Measurements from ENCODE around the gene LRRTM4. TPM values are rescaled to one million over a fixed set of nuclear protein-coding genes. Genes with fewer than 3 reads are reported as not detected.

The LRRTM4 gene
- total RNA-seq, 2 donors from 2014 or later, result 7.0 to 21.1 TPM

DNA sequence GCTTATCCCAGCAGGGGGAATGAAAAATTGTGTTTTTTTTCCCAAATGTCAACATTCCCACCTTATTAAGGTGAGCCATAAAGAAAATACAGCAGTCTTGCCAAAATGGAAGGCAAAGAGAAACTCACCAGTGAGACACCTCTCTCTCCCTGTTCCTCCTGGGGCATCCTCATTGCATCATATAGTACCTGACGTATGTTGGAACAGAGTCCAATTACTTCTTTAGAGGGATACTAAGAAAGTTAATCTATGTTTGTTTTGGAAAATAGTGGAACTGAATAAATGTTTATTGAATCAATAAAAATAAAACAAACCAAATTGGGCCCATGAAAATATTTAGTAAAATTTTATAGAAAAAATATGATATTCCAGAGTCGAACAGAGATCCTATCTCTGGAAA lies 700.4 kb downstream of the LRRTM4 start:
- H3K27ac ChIP-seq (ENCODE audit: low read depth, low read length), result no peak overlapping the region
- TF ChIP-seq, protein P1, sequence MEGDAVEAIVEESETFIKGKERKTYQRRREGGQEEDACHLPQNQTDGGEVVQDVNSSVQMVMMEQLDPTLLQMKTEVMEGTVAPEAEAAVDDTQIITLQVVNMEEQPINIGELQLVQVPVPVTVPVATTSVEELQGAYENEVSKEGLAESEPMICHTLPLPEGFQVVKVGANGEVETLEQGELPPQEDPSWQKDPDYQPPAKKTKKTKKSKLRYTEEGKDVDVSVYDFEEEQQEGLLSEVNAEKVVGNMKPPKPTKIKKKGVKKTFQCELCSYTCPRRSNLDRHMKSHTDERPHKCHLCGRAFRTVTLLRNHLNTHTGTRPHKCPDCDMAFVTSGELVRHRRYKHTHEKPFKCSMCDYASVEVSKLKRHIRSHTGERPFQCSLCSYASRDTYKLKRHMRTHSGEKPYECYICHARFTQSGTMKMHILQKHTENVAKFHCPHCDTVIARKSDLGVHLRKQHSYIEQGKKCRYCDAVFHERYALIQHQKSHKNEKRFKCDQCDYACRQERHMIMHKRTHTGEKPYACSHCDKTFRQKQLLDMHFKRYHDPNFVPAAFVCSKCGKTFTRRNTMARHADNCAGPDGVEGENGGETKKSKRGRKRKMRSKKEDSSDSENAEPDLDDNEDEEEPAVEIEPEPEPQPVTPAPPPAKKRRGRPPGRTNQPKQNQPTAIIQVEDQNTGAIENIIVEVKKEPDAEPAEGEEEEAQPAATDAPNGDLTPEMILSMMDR (conservative IDR thresholded peaks at IDR 0.05), result no peak
- Mint-ChIP-seq H3K4me3 (no peak overlapping the region), H3K27ac (no peak overlapping the region), H3K36me3 (ENCODE audit: low read depth) (no peaks in the 10 kb centered on the region), H3K9me3 (no peaks in the 10 kb centered on the region), H3K27me3 (ENCODE audit: insufficient read depth) (no peaks in the 10 kb centered on the region), H3K4me1 (peaks cover 4% of the 10 kb centered on the region)
- H3K9me3 ChIP-seq (ENCODE audit: control insufficient read depth, low read length), result no peaks in the 10 kb centered on the region
- H3K4me3 ChIP-seq (ENCODE audit: low read length), result no peak overlapping the region
- no peaks in the 10 kb centered on the region for H3K27me3 ChIP-seq (ENCODE audit: control insufficient read depth, insufficient read depth, low read length, poor library complexity, severe bottlenecking)
- no peak overlapping the region for H3K9ac ChIP-seq (ENCODE audit: extremely low read depth, low read length, poor library complexity, severe bottlenecking)
- 100% methylated on average over 1 of the region's 2 CpGs; no CpG with 5 or more reads in 1 of the 2 experiments for WGBS, 2 experiments (ENCODE audit: insufficient coverage in 1 of 2, insufficient read length in 1 of 2)
- DNase-seq, result no peak
- no peaks in the 10 kb centered on the region for H3K4me1 ChIP-seq (ENCODE audit: control insufficient read depth, insufficient read depth, low read length)
- no peaks in the 10 kb centered on the region for H3K36me3 ChIP-seq (ENCODE audit: control insufficient read depth, insufficient read depth, low read length)

DNA sequence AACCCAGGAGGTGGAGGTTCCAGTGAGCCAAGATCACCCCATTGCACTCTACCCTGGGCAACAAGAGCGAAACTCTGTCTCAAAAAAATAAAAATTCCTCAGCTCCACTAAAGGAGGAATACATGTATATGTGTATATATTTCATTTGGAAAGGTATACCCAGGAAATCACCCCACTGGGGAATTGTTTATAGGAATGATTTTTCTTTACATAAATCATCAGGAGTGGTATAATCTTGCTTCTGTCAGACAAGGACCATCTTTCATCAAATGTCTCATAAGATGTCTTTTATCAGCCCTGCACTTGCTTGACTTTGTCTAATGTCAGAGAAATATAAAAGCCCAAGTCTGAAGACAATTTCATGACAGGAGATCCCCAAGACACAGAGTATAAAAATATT lies 709.1 kb downstream of the LRRTM4 start:
- TF ChIP-seq, protein P1 (conservative IDR thresholded peaks at IDR 0.05), result no peak
- Histone ChIP-seq H3K27ac (ENCODE audit: low read depth, low read length) (no peak overlapping the region), H3K4me3 (ENCODE audit: low read length) (no peak overlapping the region), H3K9me3 (ENCODE audit: control insufficient read depth, low read length) (no peaks in the 10 kb centered on the region), H3K36me3 (ENCODE audit: control insufficient read depth, insufficient read depth, low read length) (no peaks in the 10 kb centered on the region), H3K4me1 (ENCODE audit: control insufficient read depth, insufficient read depth, low read length) (no peaks in the 10 kb centered on the region), H3K27me3 (ENCODE audit: control insufficient read depth, insufficient read depth, low read length, poor library complexity, severe bottlenecking) (no peaks in the 10 kb centered on the region), H3K9ac (ENCODE audit: extremely low read depth, low read length, poor library complexity, severe bottlenecking) (no peak overlapping the region)
- Mint-ChIP-seq H3K4me1 (peaks cover 14% of the 10 kb centered on the region), H3K27me3 (ENCODE audit: insufficient read depth) (no peaks in the 10 kb centered on the region), H3K4me3 (no peak overlapping the region), H3K27ac (no peak overlapping the region), H3K9me3 (no peaks in the 10 kb centered on the region), H3K36me3 (ENCODE audit: low read depth) (no peaks in the 10 kb centered on the region)
- no peak for DNase-seq
- WGBS, 2 experiments (ENCODE audit: insufficient coverage in 1 of 2, insufficient read length in 1 of 2), result 100% methylated on average over 1 of the region's 1 CpG; no CpG with 5 or more reads in 1 of the 2 experiments

DNA sequence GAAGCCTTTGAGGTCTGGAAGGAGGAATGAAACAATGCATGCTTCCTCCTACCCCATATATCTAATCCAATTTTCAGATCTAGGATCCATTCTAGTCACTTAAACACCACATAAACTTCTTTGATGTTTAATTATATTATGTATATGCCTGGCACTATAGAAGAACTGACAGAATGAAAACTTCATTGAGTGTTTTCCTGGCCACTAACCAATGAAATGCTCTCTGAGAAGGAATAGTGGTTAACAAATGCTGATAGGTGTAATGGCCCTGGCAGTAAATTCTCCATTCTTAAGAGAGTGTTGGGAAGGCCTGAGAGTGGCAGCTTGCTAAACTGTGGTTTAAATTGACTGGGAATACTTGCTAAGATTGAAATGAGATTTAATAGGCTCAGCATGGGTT lies 710.0 kb downstream of the LRRTM4 start:
- Histone ChIP-seq H3K9ac (ENCODE audit: extremely low read depth, low read length, poor library complexity, severe bottlenecking) (no peak overlapping the region), H3K36me3 (ENCODE audit: control insufficient read depth, insufficient read depth, low read length) (no peaks in the 10 kb centered on the region), H3K9me3 (ENCODE audit: control insufficient read depth, low read length) (no peaks in the 10 kb centered on the region), H3K4me1 (ENCODE audit: control insufficient read depth, insufficient read depth, low read length) (no peaks in the 10 kb centered on the region), H3K27ac (ENCODE audit: low read depth, low read length) (no peak overlapping the region), H3K27me3 (ENCODE audit: control insufficient read depth, insufficient read depth, low read length, poor library complexity, severe bottlenecking) (no peaks in the 10 kb centered on the region), H3K4me3 (ENCODE audit: low read length) (no peak overlapping the region)
- DNase-seq, result no peak
- no peaks in the 10 kb centered on the region for H3K9me3 Mint-ChIP-seq
- H3K36me3 Mint-ChIP-seq (ENCODE audit: low read depth), result no peaks in the 10 kb centered on the region
- H3K4me1 Mint-ChIP-seq, result peaks cover 14% of the 10 kb centered on the region
- no peak overlapping the region for H3K4me3 Mint-ChIP-seq
- no peaks in the 10 kb centered on the region for H3K27me3 Mint-ChIP-seq (ENCODE audit: insufficient read depth)
- TF ChIP-seq, protein P1 (conservative IDR thresholded peaks at IDR 0.05), result no peak
- H3K27ac Mint-ChIP-seq, result no peak overlapping the region

Data from endodermal cell (in vitro differentiated cells).